Measurements from ENCODE around the gene CSTB.

DNA sequence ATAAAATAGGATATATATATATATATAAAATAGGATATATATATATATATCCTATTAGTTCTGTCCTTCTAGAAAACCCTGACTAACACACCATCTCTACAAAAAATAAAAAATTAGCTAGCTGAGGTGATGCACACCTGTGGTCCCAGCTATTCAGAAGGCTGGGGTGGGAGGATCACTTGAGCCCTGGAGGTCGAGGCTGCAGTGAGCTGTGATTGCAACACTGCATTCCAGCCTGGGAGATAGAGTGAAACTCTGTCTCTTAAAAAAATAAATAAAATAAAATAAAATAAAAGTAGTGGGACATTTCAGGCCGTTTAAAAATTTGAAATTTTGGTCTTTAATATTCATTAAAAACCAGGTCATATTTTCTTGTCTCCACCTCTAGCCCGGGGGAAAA, 9.0 kb upstream of the CSTB start:
- TF ChIP-seq ZNF274 (IDR thresholded peaks at IDR 0.05; ENCODE audit: low read length) (no peak), ZNF274 (tag by site-specific recombination; IDR thresholded peaks at IDR 0.05; ENCODE audit: borderline replicate concordance) (no peak), ZNF175 (tag by site-specific recombination; IDR thresholded peaks at IDR 0.05) (no peak), ZBTB49 (tag by site-specific recombination; IDR thresholded peaks at IDR 0.05; ENCODE audit: low read depth) (no peak), YY1 (tag by site-specific recombination; IDR thresholded peaks at IDR 0.05) (no peak), ZNF510 (tag by site-specific recombination; IDR thresholded peaks at IDR 0.05; ENCODE audit: insufficient replicate concordance) (no peak), ZNF174 (tag by site-specific recombination; IDR thresholded peaks at IDR 0.05) (no peak), ZBTB26 (tag by site-specific recombination; optimal IDR thresholded peaks at IDR 0.05) (no peak)
- TF ChIP-seq, protein P1, sequence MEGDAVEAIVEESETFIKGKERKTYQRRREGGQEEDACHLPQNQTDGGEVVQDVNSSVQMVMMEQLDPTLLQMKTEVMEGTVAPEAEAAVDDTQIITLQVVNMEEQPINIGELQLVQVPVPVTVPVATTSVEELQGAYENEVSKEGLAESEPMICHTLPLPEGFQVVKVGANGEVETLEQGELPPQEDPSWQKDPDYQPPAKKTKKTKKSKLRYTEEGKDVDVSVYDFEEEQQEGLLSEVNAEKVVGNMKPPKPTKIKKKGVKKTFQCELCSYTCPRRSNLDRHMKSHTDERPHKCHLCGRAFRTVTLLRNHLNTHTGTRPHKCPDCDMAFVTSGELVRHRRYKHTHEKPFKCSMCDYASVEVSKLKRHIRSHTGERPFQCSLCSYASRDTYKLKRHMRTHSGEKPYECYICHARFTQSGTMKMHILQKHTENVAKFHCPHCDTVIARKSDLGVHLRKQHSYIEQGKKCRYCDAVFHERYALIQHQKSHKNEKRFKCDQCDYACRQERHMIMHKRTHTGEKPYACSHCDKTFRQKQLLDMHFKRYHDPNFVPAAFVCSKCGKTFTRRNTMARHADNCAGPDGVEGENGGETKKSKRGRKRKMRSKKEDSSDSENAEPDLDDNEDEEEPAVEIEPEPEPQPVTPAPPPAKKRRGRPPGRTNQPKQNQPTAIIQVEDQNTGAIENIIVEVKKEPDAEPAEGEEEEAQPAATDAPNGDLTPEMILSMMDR (tag by site-specific recombination; IDR thresholded peaks at IDR 0.05): no peak
